CD4-positive, alpha-beta memory T cell (primary cell): ENCODE results near the gene KLK2. TPM values are rescaled to one million over a fixed set of nuclear protein-coding genes. Genes with fewer than 3 reads are reported as not detected.

Experiments
- CTCF ChIA-PET: fragments of 350-600 bp; sonication (Branson Sonifier 250); formaldehyde crosslinking; loops from one replicate; lab custom pipeline; 2021; ENCODE audit warnings: inconsistent platforms; ENCODE audit not compliant: partially characterized antibody; lab: Charles Lee
- POLR2A ChIA-PET: fragments of 350-600 bp; sonication (Branson Sonifier 250); formaldehyde crosslinking; loops from one replicate; lab custom pipeline; 2021; ENCODE audit not compliant: partially characterized antibody; lab: Charles Lee
- DNase-seq, 5 donors: peaks; one replicate each; pipeline versions ENCODE4 v3.0.0 to v3.0.0-alpha.2; 2020 to 2022; ENCODE audit warnings: mixed read lengths in 1 of 5
- H3K27ac ChIP-seq: one replicate; pipeline ENCODE4 v1.7.0; 2013; ENCODE audit warnings: low read depth, low read length
- H3K27me3 ChIP-seq: 2 replicates; pipeline ENCODE4 v1.7.0; 2013; ENCODE audit warnings: mild to moderate bottlenecking, low read length, moderate library complexity; ENCODE audit not compliant: insufficient read depth
- H3K36me3 ChIP-seq: 2 replicates; pipeline ENCODE4 v1.7.0; 2013; ENCODE audit warnings: mild to moderate bottlenecking, low read length, moderate library complexity; ENCODE audit not compliant: insufficient read depth
- H3K4me1 ChIP-seq: 2 replicates; pipeline ENCODE4 v1.7.0; 2013; ENCODE audit warnings: mild to moderate bottlenecking, low read length, moderate library complexity; ENCODE audit not compliant: insufficient read depth
- H3K4me3 ChIP-seq, 2 donors: one replicate each; pipeline ENCODE4 v1.7.0; 2013; ENCODE audit warnings: low read length in 2 of 2, mild to moderate bottlenecking in 1 of 2
- H3K9me3 ChIP-seq, 2 donors: one replicate each; pipeline ENCODE4 v1.7.0; 2013; ENCODE audit warnings: low read length in 2 of 2, control low read depth in 1 of 2; ENCODE audit not compliant: control insufficient read depth in 1 of 2
- H3K27ac Mint-ChIP-seq, 7 donors: one replicate each; pipeline ENCODE4 v1.8.0; 2020 to 2021; ENCODE audit warnings: mixed read lengths in 7 of 7, mild to moderate bottlenecking in 6 of 7, inconsistent platforms in 3 of 7, moderate library complexity in 3 of 7
- H3K27me3 Mint-ChIP-seq, 2 donors: one replicate each; pipeline ENCODE4 v1.8.0; 2020 to 2021; ENCODE audit warnings: mixed read lengths in 2 of 2
- H3K36me3 Mint-ChIP-seq, 2 donors: one replicate each; pipeline ENCODE4 v1.8.0; 2020 to 2021; ENCODE audit warnings: mixed read lengths in 2 of 2, inconsistent platforms in 1 of 2, mild to moderate bottlenecking in 1 of 2
- H3K4me1 Mint-ChIP-seq, 4 donors: one replicate each; pipeline ENCODE4 v1.8.0; 2020 to 2021; ENCODE audit warnings: mixed read lengths in 4 of 4, mild to moderate bottlenecking in 1 of 4
- H3K4me3 Mint-ChIP-seq, 8 donors: one replicate each; pipeline ENCODE4 v1.8.0; 2020 to 2021; ENCODE audit warnings: mixed read lengths in 8 of 8, mild to moderate bottlenecking in 7 of 8, moderate library complexity in 6 of 8, inconsistent platforms in 3 of 8
- H3K9me3 Mint-ChIP-seq, 8 donors: one replicate each; pipeline ENCODE4 v1.8.0; 2020 to 2021; ENCODE audit warnings: mixed read lengths in 8 of 8, mild to moderate bottlenecking in 5 of 8, inconsistent platforms in 3 of 8, moderate library complexity in 1 of 8
- intact Hi-C: fragments of 100-400 bp; cut with micrococcal nuclease; formaldehyde crosslinking; loops from one replicate; pipeline ENCODE4 v1.15.1; 2023
- polyA plus RNA-seq, 2 donors: library from polyadenylated mRNA; unstranded; fragments of 300-500 nt; fragmentation: Illumina TruSeq; gene quantifications; one replicate each; pipeline ENCODE4 v1.2.3, GENCODE V29; 2021
- total RNA-seq, 2 experiments: library from RNA; stranded (reverse); gene quantifications; one replicate each; pipeline ENCODE4 v1.2.3, GENCODE V29; 2021

Gene KLK2
- total and polyA plus RNA-seq, 4 experiments from 2014 or later, result not detected

DNA sequence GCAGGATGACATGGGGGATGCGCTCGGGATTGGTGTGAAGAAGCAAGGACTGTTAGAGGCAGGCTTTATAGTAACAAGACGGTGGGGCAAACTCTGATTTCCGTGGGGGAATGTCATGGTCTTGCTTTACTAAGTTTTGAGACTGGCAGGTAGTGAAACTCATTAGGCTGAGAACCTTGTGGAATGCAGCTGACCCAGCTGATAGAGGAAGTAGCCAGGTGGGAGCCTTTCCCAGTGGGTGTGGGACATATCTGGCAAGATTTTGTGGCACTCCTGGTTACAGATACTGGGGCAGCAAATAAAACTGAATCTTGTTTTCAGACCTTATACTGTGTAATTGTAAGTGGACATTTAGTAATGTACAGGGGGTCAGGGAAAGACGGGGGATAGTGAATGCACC lies 7.0 kb downstream of the KLK2 start:
- no peaks in the 10 kb centered on the region for H3K9me3 ChIP-seq
- no peaks in the 10 kb centered on the region for H3K36me3 ChIP-seq
- Mint-ChIP-seq H3K36me3 (no peaks in the 10 kb centered on the region), H3K9me3 (peaks cover 0 to 3% (median 0%) of the 10 kb centered on the region in 8 donors), H3K4me1 (no peaks in the 10 kb centered on the region), H3K4me3 (no peak overlapping the region), H3K27me3 (peaks cover 12 to 29% of the 10 kb centered on the region in 2 donors), H3K27ac (no peak overlapping the region)
- H3K27ac ChIP-seq, result no peak overlapping the region
- POLR2A ChIA-PET, result no interaction called here
- no peaks in the 10 kb centered on the region for H3K4me1 ChIP-seq
- no peak for DNase-seq
- H3K4me3 ChIP-seq, result no peak overlapping the region
- CTCF ChIA-PET, result no interaction called here
- no peaks in the 10 kb centered on the region for H3K27me3 ChIP-seq
- intact Hi-C loops, result no loop called here

DNA sequence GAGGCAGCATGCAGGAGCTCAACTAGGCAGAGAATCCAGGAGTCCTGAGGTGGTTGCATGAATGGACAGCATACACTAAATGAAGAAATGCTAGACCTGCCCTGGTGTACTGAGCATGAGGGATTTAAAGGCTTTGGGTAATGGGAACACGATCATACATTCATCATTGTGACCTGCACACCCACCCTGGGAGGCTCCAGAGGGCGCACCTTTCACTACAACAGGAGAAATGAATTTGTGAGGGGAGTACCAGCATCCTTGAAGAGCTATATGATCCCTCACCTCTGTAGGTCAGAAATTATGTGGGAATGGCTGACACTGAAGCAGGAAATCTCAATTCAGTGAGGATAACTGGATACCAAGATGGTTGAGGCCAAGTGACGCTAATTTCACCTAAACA lies 8.9 kb downstream of the KLK2 start:
- Mint-ChIP-seq H3K4me1 (no peaks in the 10 kb centered on the region), H3K9me3 (peaks cover 0 to 3% (median 0%) of the 10 kb centered on the region in 8 donors), H3K36me3 (no peaks in the 10 kb centered on the region), H3K27me3 (peaks cover 18 to 39% of the 10 kb centered on the region in 2 donors), H3K27ac (no peak overlapping the region), H3K4me3 (no peak overlapping the region)
- intact Hi-C loops, result no loop called here
- H3K9me3 ChIP-seq, result no peaks in the 10 kb centered on the region
- no peak for DNase-seq
- ChIA-PET CTCF (no interaction called here), POLR2A (no interaction called here)
- H3K27me3 ChIP-seq, result no peaks in the 10 kb centered on the region
- H3K27ac ChIP-seq, result no peak overlapping the region
- no peaks in the 10 kb centered on the region for H3K36me3 ChIP-seq
- H3K4me3 ChIP-seq, result no peak overlapping the region
- no peaks in the 10 kb centered on the region for H3K4me1 ChIP-seq

DNA sequence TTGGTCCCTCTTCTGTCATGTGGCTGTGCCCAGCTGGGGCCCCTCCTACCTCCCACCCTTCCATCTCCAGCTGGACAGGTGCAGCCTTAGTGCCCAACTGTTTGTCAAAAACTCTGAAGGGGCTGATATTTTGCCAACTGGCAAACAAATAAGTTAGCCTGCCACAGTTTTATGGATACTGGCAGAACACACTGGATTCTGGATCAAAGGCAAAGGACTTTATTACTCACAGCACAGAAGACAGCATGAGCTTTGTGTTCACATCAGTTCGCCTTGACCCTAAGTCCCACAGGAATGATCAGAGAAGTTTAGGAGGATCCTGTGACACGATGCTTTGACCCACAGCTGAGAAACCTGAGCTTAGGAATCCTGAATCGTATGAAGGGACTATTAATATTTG lies 16.4 kb downstream of the KLK2 start:
- ChIA-PET CTCF (no interaction called here), POLR2A (no interaction called here)
- peaks cover 0 to 12% (median 6%) of the 10 kb centered on the region in 8 donors for H3K9me3 Mint-ChIP-seq
- no peak for DNase-seq
- Histone ChIP-seq H3K36me3 (no peaks in the 10 kb centered on the region), H3K27me3 (no peaks in the 10 kb centered on the region), H3K27ac (no peak overlapping the region), H3K4me3 (no peak overlapping the region), H3K9me3 (no peaks in the 10 kb centered on the region), H3K4me1 (no peaks in the 10 kb centered on the region)
- H3K27me3 Mint-ChIP-seq, result peaks cover 22 to 37% of the 10 kb centered on the region in 2 donors
- intact Hi-C loops, result no loop called here
- H3K4me1 Mint-ChIP-seq, result no peaks in the 10 kb centered on the region
- no peak overlapping the region for H3K4me3 Mint-ChIP-seq
- H3K27ac Mint-ChIP-seq, result no peak overlapping the region
- no peaks in the 10 kb centered on the region for H3K36me3 Mint-ChIP-seq

DNA sequence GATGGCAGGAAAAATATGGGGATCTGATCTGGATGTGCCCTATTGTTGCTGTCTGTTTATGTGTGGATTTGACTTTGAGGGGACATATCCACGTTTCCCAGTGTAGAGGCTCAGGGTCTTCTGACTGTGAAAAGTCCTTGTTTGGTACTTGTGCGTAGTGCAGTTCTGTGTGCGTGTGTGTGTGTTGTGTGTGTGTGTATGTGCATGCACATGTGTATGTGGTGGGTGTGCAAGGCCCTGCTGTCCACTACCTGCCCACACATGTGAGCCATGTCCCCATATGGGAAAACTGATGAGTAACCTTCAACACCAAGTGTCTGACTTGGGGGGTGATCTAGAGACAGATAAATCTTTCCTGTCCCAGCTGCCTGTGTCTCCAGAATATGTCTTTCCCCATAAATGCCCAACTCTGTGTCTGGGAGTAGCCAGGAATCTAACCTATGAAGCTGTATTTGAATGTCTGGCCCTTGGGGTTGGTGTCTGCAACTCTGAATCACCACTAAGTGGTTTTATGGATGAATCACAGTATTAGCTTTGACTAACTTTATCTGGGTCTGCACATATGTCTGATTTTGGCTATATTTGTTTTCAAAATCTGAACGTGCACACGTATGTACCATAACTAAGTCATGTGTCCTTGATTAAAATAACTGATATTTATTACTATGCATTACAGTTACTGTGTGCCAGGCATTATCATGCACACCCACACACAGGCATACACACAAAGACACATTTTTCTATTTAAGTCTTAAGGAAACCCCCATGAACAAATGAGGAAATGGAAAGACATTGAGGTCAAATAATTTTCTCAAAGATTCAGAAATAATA lies 17.4 kb downstream of the KLK2 start:
- intact Hi-C loops, result no loop called here
- Mint-ChIP-seq H3K9me3 (peaks cover 0 to 20% (median 7%) of the 10 kb centered on the region in 8 donors), H3K36me3 (no peaks in the 10 kb centered on the region), H3K4me1 (no peaks in the 10 kb centered on the region), H3K27me3 (peaks cover 22 to 40% of the 10 kb centered on the region in 2 donors), H3K4me3 (no peak overlapping the region), H3K27ac (no peak overlapping the region)
- no peak for DNase-seq
- no peak overlapping the region for H3K4me3 ChIP-seq
- no peak overlapping the region for H3K27ac ChIP-seq
- no peaks in the 10 kb centered on the region for H3K4me1 ChIP-seq
- H3K9me3 ChIP-seq, result no peaks in the 10 kb centered on the region
- H3K36me3 ChIP-seq, result no peaks in the 10 kb centered on the region
- POLR2A ChIA-PET, result no interaction called here
- no peaks in the 10 kb centered on the region for H3K27me3 ChIP-seq
- CTCF ChIA-PET, result no interaction called here

DNA sequence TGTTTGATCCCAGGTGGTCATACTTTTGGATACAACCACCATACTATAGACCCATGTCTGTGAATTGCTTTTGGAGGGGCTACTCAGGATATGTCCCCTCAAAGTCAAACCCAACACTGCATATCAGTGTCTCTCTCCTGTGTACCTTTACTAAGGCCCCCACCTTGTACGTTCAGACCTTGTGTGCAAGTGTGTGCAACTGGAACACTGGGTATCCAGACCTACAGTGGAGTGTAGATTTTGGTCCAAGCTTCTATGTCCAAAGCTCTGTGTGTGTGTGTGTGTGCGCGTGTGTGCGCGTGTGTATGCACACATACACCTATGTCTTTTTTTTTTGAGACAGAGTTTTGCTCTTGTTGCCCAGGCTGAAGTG lies 18.0 kb downstream of the KLK2 start:
- Histone ChIP-seq H3K36me3 (no peaks in the 10 kb centered on the region), H3K4me1 (no peaks in the 10 kb centered on the region), H3K4me3 (no peak overlapping the region), H3K9me3 (no peaks in the 10 kb centered on the region), H3K27ac (no peak overlapping the region), H3K27me3 (no peaks in the 10 kb centered on the region)
- no peak overlapping the region for H3K27ac Mint-ChIP-seq
- peaks cover 0 to 20% (median 7%) of the 10 kb centered on the region in 8 donors for H3K9me3 Mint-ChIP-seq
- H3K4me1 Mint-ChIP-seq, result no peaks in the 10 kb centered on the region
- no peaks in the 10 kb centered on the region for H3K36me3 Mint-ChIP-seq
- DNase-seq, result no peak
- no peak overlapping the region for H3K4me3 Mint-ChIP-seq
- ChIA-PET POLR2A (no interaction called here), CTCF (no interaction called here)
- peaks cover 22 to 34% of the 10 kb centered on the region in 2 donors for H3K27me3 Mint-ChIP-seq
- intact Hi-C loops, result no loop called here

DNA sequence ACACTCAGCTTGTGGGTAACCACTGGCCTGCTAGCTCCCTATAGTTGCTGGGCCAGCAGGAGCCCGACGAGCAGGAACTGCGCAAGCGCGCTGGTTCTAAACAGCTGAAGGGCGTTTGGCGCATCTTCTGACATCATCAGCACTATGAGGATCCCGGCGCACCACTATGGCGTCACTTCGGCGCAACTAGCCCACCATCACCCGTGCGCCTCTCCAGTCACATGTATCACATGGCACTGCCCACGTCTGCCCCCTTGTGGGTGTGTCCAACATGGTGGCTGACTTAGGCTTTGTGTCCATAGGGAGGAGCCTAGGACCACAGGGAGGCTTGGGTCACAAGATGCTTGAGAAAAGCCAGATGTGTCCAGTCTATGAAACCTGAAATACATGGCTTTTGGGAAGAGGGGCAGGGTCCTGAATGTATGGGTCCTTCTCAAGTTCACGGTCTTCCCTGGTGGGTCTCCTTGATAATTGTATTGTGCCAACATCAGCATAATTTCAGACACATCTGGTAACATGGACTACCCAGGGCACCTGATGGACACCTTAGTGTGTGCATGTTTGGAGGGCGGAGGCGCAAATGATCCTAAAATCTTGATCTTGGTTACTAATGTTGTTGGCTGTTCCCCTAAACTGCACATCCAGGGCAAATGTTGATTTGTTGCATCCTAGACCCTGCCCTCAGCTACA lies 20.0 kb downstream of the KLK2 start:
- H3K4me1 ChIP-seq, result no peaks in the 10 kb centered on the region

DNA sequence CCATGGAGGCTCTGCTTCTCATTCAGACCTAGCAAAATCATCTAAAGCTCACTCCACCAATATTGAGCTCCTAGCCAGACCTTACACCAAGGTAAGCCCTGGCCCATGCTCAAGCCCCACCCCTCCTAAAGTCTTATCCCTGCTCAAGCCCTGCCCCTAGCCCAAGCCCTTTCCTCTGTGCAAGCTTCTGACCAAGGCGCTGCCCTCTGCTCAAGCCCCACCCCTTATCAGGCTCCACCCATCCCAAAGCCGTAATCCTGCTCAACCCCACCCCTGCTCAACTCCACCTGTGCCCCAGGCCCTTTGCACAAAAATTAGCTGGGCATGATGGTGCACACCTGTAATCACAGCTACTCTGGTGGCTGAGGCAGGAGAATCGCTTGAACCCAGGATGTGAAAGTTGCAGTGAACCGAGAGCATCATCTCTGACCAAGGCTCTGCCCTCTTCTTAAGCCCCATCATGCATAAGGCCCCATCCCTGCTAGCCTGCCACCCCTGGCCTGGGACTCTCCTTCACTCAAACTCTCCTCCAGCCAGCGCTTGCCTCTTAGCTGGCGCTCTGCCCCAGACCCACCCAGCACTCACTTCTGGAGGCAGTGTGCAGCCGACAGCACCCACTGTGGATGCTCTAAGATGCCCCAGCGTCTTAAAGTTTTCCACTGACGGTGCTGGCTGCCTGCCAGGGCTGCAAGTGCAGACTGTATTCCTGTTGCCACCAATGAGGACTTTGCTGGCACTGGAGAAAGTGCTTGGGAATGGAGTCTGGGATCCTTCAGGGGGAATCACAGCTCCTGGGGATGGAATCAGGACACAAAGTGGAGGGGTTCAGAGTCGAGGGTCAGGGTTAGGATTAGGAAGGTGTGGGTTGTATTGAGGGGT lies 21.5 kb downstream of the KLK2 start:
- POLR2A ChIA-PET, result no interaction called here

More for the DNA sequence above, 20.0 kb downstream of the KLK2 start:
- no peak overlapping the region for H3K4me3 ChIP-seq
- no peaks in the 10 kb centered on the region for H3K4me1 Mint-ChIP-seq
- no peaks in the 10 kb centered on the region for H3K9me3 ChIP-seq
- peaks cover 15 to 38% of the 10 kb centered on the region in 2 donors for H3K27me3 Mint-ChIP-seq
- no peaks in the 10 kb centered on the region for H3K36me3 Mint-ChIP-seq
- H3K27me3 ChIP-seq, result no peaks in the 10 kb centered on the region
- intact Hi-C loops, result no loop called here
- H3K9me3 Mint-ChIP-seq, result peaks cover 0 to 26% (median 10%) of the 10 kb centered on the region in 8 donors
- no peak for DNase-seq
- no peak overlapping the region for H3K4me3 Mint-ChIP-seq
- H3K36me3 ChIP-seq, result no peaks in the 10 kb centered on the region
- H3K27ac Mint-ChIP-seq, result no peak overlapping the region
- ChIA-PET CTCF (no interaction called here), POLR2A (no interaction called here)
- H3K27ac ChIP-seq, result no peak overlapping the region

More for the DNA sequence above, 21.5 kb downstream of the KLK2 start:
- no peaks in the 10 kb centered on the region for H3K9me3 ChIP-seq
- Mint-ChIP-seq H3K36me3 (no peaks in the 10 kb centered on the region), H3K27ac (peak overlapping the region in 1 of 7 donors; percentile 57), H3K27me3 (peaks cover 17 to 36% of the 10 kb centered on the region in 2 donors), H3K4me1 (no peaks in the 10 kb centered on the region), H3K4me3 (no peak overlapping the region), H3K9me3 (peaks cover 0 to 26% (median 10%) of the 10 kb centered on the region in 8 donors)
- intact Hi-C loops, result no loop called here
- no peak overlapping the region for H3K4me3 ChIP-seq
- DNase-seq, result no peak
- H3K36me3 ChIP-seq, result no peaks in the 10 kb centered on the region
- H3K27me3 ChIP-seq, result no peaks in the 10 kb centered on the region
- CTCF ChIA-PET, result no interaction called here
- H3K27ac ChIP-seq, result no peak overlapping the region
- no peaks in the 10 kb centered on the region for H3K4me1 ChIP-seq
